Keratinocyte (primary cell): ENCODE data around the gene INPP5A.

Experiments
- CTCF ChIP-seq, 3 experiments: IDR thresholded peaks in 1 of 3; conservative IDR thresholded peaks in 1 of 3; optimal IDR thresholded peaks in 1 of 3; 2 replicates in 2 of 3; 3 replicates in 1 of 3; pipeline versions ENCODE3 to v1.5.1; 2011; ENCODE audit warnings: low read length in 3 of 3, mild to moderate bottlenecking in 3 of 3, moderate library complexity in 2 of 3, control low read depth in 1 of 3, inconsistent platforms in 1 of 3; ENCODE audit not compliant: insufficient read depth in 2 of 3; ENCODE audit errors: extremely low read depth in 1 of 3
- EZH2 ChIP-seq: IDR thresholded peaks from one replicate; pipeline ENCODE4 v1.6.1; 2012; ENCODE audit warnings: inconsistent platforms, mild to moderate bottlenecking, low read length, moderate library complexity

GRCh38 chr10:132665946-132666704 is 128.5 kb downstream of the INPP5A start:
- TF ChIP-seq CTCF (optimal IDR thresholded peaks at IDR 0.05 in 1 of 3, IDR thresholded peaks at IDR 0.05 in 1 of 3, conservative IDR thresholded peaks at IDR 0.05 in 1 of 3; ENCODE audit: extremely low read depth in 1 of 3, insufficient read depth in 2 of 3, low read length in 3 of 3): no peak
- no peak for TF ChIP-seq EZH2
